OCI-LY3 (cell line): ENCODE data around the gene ZNF407.

Experiments used
- H2AFZ ChIP-seq: fragments of 200-600, 300-600 bp; shearing (Covaris generic); 2 replicates; pipeline ENCODE4 v1.6.0; 2014; ENCODE audit warnings: antibody characterized with exemption, low read depth, low read length
- H3K27ac ChIP-seq: fragments of 200-600, 300-600 bp; sonication (generic); 2 replicates; pipeline ENCODE4 v1.5.1; 2014; ENCODE audit warnings: mild to moderate bottlenecking, low read length, moderate library complexity, mixed read lengths
- H3K27me3 ChIP-seq: fragments of 200-600, 300-600 bp; sonication (generic); 2 replicates; pipeline ENCODE4 v1.6.1; 2014; ENCODE audit warnings: low read depth, low read length, mixed read lengths
- H3K36me3 ChIP-seq: fragments of 200-600, 300-600 bp; sonication (generic); replicated peaks from 2 replicates; pipeline ENCODE3; 2014; ENCODE audit warnings: low read depth, low read length, mixed read lengths
- H3K4me1 ChIP-seq: fragments of 300-600, 200-600 bp; sonication (generic); 2 replicates; pipeline ENCODE4 v1.6.1; 2014; ENCODE audit warnings: low read length, mixed read lengths
- H3K4me2 ChIP-seq: fragments of 200-600, 300-600 bp; sonication (generic); 2 replicates; pipeline ENCODE4 v1.6.1; 2014; ENCODE audit warnings: low read length, mixed read lengths
- H3K4me3 ChIP-seq: fragments of 300-600, 200-600 bp; sonication (generic); 2 replicates; pipeline ENCODE4 v1.5.1; 2014; ENCODE audit warnings: antibody characterized with exemption, mild to moderate bottlenecking, low read length, moderate library complexity
- H3K79me2 ChIP-seq: fragments of 300-600, 200-600 bp; shearing (Covaris generic); 2 replicates; pipeline ENCODE4 v1.6.1; 2014; ENCODE audit warnings: mild to moderate bottlenecking, low read length, mixed read lengths
- H3K9ac ChIP-seq: fragments of 300-600, 200-600 bp; shearing (Covaris generic); 2 replicates; pipeline ENCODE4 v1.6.0; 2014; ENCODE audit warnings: mild to moderate bottlenecking, low read length, moderate library complexity
- H3K9me3 ChIP-seq: fragments of 200-600, 300-600 bp; shearing (Covaris generic); 2 replicates; pipeline ENCODE4 v1.6.1; 2014; ENCODE audit warnings: low read length, mixed read lengths; ENCODE audit not compliant: insufficient read depth
- H4K20me1 ChIP-seq: fragments of 200-600, 300-600 bp; sonication (generic); 2 replicates; pipeline ENCODE4 v1.6.1; 2016; ENCODE audit warnings: low read length, mixed read lengths; ENCODE audit not compliant: insufficient read depth
- EZH2phosphoT487 ChIP-seq: fragments of 200-600 bp; shearing (Covaris generic); IDR thresholded peaks from 2 replicates; pipeline ENCODE4 v1.6.1; 2018; ENCODE audit warnings: antibody characterized with exemption, mixed run types, low read depth
- TF ChIP-seq, protein P1 (sequence below): fragments of 200-600, 300-600 bp; sonication (generic); IDR thresholded peaks from 2 replicates; pipeline ENCODE4 v1.5.1; 2014; ENCODE audit warnings: antibody characterized with exemption, low read length, low read depth

Gene ZNF407

DNA sequence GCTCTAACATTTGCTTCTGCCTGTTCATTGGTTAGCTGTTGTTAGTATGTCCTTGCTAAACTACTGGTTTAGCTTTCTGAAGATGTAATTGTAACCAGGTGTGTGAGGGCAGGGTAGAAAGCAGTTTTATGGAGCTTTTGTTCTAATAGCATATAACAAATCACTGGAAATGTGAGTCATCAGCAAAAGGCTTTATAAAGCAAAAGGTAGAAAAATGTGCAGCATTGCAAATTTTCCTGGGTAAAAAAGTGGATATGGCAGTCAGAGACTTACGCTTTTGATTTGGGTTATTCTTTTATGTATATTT, 85.3 kb downstream of the ZNF407 start:
- H3K4me3 ChIP-seq: no peak overlapping the region
- TF ChIP-seq, protein P1, sequence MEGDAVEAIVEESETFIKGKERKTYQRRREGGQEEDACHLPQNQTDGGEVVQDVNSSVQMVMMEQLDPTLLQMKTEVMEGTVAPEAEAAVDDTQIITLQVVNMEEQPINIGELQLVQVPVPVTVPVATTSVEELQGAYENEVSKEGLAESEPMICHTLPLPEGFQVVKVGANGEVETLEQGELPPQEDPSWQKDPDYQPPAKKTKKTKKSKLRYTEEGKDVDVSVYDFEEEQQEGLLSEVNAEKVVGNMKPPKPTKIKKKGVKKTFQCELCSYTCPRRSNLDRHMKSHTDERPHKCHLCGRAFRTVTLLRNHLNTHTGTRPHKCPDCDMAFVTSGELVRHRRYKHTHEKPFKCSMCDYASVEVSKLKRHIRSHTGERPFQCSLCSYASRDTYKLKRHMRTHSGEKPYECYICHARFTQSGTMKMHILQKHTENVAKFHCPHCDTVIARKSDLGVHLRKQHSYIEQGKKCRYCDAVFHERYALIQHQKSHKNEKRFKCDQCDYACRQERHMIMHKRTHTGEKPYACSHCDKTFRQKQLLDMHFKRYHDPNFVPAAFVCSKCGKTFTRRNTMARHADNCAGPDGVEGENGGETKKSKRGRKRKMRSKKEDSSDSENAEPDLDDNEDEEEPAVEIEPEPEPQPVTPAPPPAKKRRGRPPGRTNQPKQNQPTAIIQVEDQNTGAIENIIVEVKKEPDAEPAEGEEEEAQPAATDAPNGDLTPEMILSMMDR: no peak
- TF ChIP-seq EZH2phosphoT487: no peak
- H3K27ac ChIP-seq: no peak overlapping the region
- no peak overlapping the region for H3K9ac ChIP-seq
- no peak overlapping the region for H2AFZ ChIP-seq
- peaks cover 11% of the 10 kb centered on the region for H3K36me3 ChIP-seq
- H3K27me3 ChIP-seq: no peaks in the 10 kb centered on the region
- peaks cover 13% of the 10 kb centered on the region for H3K4me1 ChIP-seq
- H3K9me3 ChIP-seq: peaks cover 4% of the 10 kb centered on the region; the same call in 1 of the 2 replicates
- H4K20me1 ChIP-seq: peaks cover 9% of the 10 kb centered on the region; the same call in 1 of the 2 replicates
- H3K79me2 ChIP-seq: no peaks in the 10 kb centered on the region
- no peak overlapping the region for H3K4me2 ChIP-seq

DNA sequence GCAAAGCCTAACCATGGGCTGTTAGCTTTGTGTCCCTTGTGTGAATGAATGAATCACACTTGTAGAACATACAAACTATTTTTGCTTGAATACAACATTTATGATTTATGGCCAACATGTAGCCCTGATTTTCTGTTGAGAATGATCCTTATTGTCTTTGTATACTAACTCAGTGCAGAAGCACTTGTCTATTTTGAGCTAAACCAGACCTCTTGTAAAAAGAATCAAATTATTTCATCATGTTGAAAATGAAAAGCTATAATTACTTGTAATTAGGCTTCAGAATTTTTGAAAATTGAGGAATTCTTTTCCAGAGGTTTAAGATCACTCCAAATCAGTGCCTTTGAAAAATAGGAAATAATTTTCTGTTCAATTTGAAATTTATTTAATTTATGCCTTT, 85.9 kb downstream of the ZNF407 start:
- no peak overlapping the region for H3K4me2 ChIP-seq
- peaks cover 11% of the 10 kb centered on the region for H3K4me1 ChIP-seq
- no peak overlapping the region for H3K4me3 ChIP-seq
- H4K20me1 ChIP-seq: peaks cover 9% of the 10 kb centered on the region; the same call in 1 of the 2 replicates
- H3K9ac ChIP-seq: no peak overlapping the region
- H2AFZ ChIP-seq: no peak overlapping the region
- no peak for TF ChIP-seq EZH2phosphoT487
- TF ChIP-seq, protein P1: no peak
- H3K27ac ChIP-seq: no peak overlapping the region
- H3K27me3 ChIP-seq: no peaks in the 10 kb centered on the region
- no peaks in the 10 kb centered on the region for H3K9me3 ChIP-seq
- H3K79me2 ChIP-seq: no peaks in the 10 kb centered on the region
- H3K36me3 ChIP-seq: peaks cover 4% of the 10 kb centered on the region

DNA sequence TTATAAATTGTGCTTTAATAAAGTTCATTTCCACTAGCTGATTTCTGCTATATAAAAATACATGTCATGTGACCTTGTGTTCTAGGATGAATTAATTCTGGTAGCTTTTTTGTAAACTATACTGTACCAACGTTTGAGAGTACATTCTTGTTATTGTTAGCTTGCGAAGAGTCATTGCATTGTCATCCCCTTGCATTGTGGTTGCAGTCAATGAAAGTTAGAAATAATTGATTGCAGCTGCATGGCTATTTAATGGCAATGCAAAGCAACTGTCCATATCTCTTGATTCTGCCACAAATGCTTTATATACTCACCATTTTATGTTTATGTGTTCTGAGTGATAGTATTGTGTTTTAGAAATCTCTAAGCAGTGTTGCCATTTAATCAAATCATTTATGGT, 91.6 kb downstream of the ZNF407 start:
- no peaks in the 10 kb centered on the region for H3K36me3 ChIP-seq

DNA sequence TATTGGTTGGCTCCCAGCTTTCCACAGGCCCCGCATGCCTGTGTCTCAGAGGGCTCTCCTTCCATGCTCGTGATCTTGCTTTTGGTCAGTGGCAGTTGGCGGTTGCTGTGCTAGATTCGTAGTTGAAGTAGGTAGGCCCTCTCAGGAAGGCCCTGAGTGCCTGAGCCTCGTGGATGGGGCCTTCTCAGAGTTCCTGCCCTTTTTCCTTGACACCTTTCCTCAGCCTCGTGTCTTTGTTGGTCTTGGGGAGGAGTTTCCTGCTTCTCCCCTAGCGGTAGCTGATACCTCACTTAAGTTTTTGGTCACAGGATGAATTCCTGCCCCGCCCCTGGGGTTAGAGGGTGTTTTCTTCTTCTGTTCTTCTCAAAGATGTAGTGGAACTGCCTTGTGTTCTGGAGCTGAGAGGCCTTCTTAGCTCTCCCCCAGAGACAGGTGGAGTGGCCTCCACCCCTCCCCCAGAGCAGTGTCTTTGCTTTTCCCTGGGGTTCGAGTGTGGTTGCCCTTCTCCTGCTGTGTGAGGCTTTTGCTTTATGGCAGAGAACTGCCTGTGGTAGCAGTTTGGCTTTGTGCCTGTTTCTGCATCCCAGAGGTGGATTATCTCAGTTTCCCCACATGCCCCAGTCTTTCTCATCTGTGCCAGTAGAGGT, 94.8 kb downstream of the ZNF407 start:
- Histone ChIP-seq H4K20me1 (no peaks in the 10 kb centered on the region), H3K9me3 (no peaks in the 10 kb centered on the region), H3K27me3 (no peaks in the 10 kb centered on the region), H3K27ac (no peak overlapping the region), H3K36me3 (no peaks in the 10 kb centered on the region), H3K79me2 (no peaks in the 10 kb centered on the region), H3K4me3 (no peak overlapping the region), H3K4me1 (no peaks in the 10 kb centered on the region), H3K9ac (no peak overlapping the region), H2AFZ (no peak overlapping the region), H3K4me2 (no peak overlapping the region)
- TF ChIP-seq, protein P1: no peak
- no peak for TF ChIP-seq EZH2phosphoT487

More for the DNA sequence above, 91.6 kb downstream of the ZNF407 start:
- Histone ChIP-seq H2AFZ (no peak overlapping the region), H3K4me3 (no peak overlapping the region), H3K4me2 (no peak overlapping the region), H3K79me2 (no peaks in the 10 kb centered on the region), H4K20me1 (no peaks in the 10 kb centered on the region), H3K4me1 (no peaks in the 10 kb centered on the region), H3K27ac (no peak overlapping the region), H3K27me3 (no peaks in the 10 kb centered on the region), H3K9me3 (no peaks in the 10 kb centered on the region), H3K9ac (no peak overlapping the region)
- TF ChIP-seq, protein P1: no peak
- no peak for TF ChIP-seq EZH2phosphoT487
